Loucy (cell line): ENCODE results near the gene MRAS.

Source experiments
- CTCF ChIP-seq: fragments of 200-600 bp; sonication (generic); conservative IDR thresholded peaks from 2 replicates; pipeline ENCODE4 v1.5.1; 2014; ENCODE audit warnings: mild to moderate bottlenecking, antibody characterized with exemption, low read length
- EZH2phosphoT487 ChIP-seq: fragments of 200-600 bp; IDR thresholded peaks from 2 replicates; pipeline ENCODE4 v1.6.1; 2018; ENCODE audit warnings: antibody characterized with exemption, mild to moderate bottlenecking, moderate library complexity, borderline replicate concordance

GRCh38 chr3:138397983-138398382 is 49.6 kb downstream of the MRAS start:
- TF ChIP-seq CTCF (peak; percentile 45), EZH2phosphoT487 (no peak)
